GM18517 (cell line): ENCODE measurements around the gene CAMK2N2.
"Not testable (repeated sequence)": the region's sequence is repeated elsewhere in the genome, so short reads cannot be mapped to it uniquely, and the experiment has no call there.

Experiments used
- ATAC-seq: cut with Tn5 transposase; IDR thresholded peaks from one replicate; pipeline ENCODE4 v1.9.1; 2021; ENCODE audit warnings: mild to moderate bottlenecking, moderate library complexity; ENCODE audit not compliant: unreplicated experiment

Gene CAMK2N2

GRCh38 chr3:184275381-184275701, 14.0 kb upstream of the CAMK2N2 start:
- no peak for ATAC-seq

GRCh38 chr3:184272269-184272668, 10.9 kb upstream of the CAMK2N2 start:
- no peak for ATAC-seq

GRCh38 chr3:184267249-184267648, 5.9 kb upstream of the CAMK2N2 start:
- ATAC-seq, result not testable (repeated sequence)

DNA sequence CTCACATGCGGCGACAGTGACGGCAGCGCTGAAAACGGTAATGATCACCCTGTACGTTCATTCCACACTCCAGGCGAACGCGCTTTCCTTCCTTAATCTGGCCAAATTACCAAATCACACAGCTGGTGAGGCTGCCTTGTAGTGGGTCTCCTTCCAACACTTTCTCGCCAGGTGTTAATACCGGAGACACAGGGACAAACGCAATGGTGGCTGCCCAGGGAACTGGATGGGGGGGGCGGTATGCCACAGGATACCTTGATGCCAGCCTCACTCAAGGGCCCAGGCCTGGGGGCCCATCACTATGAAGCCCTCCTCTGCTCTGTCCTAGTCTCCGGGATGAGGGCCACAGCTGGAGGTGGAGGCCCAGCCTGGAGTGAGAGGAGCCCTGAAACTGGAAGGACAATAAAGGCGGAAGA, 1.4 kb upstream of the CAMK2N2 start:
- no peak for ATAC-seq

DNA sequence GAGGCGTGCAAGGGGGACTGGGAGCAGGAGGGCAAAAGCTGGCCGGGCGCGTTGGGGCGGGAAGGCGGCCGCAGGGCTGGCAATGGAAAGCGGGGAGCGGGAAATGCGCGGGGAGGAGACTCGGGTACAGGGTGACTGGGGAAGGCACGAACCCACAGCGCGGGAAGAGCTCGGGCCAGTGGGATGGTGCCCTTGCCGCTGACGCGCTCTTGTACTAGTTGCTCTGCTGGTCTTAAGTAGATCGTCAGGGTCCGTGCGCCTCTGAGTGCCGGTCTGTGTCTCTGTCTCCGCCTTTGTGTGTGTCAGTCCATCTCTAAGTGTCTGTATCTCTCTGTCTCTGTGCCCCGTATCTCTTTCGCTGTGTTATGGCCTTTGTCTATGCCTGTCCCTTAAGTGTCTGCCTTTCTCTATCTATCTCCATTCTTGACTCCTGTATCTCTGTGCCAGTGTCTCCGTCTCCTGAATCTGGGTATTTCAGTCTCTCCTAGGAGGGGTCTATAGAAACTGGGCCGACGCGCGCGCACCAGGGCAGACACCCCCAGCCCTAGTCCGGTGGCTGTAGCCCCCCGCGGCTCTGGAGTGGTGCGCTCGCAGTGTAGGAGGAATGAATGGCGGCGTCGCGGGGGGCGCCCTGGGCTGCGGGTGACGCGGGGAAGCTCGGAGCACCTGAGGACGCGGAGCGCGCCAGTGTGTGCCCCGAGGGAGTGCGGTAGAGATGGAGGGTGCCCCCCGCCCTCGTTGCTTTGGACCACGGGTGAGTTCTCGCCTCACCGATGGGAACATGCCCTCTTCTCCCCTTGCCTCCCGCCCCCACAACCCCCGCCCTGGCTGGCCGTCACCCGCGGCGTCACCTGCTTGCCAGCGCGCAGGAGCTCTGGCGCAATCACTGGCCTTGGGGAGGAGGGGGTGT, 756 bp upstream of the CAMK2N2 start:
- ATAC-seq, result no peak

GRCh38 chr3:184260724-184261269, 556 bp downstream of the CAMK2N2 start:
- no peak for ATAC-seq

DNA sequence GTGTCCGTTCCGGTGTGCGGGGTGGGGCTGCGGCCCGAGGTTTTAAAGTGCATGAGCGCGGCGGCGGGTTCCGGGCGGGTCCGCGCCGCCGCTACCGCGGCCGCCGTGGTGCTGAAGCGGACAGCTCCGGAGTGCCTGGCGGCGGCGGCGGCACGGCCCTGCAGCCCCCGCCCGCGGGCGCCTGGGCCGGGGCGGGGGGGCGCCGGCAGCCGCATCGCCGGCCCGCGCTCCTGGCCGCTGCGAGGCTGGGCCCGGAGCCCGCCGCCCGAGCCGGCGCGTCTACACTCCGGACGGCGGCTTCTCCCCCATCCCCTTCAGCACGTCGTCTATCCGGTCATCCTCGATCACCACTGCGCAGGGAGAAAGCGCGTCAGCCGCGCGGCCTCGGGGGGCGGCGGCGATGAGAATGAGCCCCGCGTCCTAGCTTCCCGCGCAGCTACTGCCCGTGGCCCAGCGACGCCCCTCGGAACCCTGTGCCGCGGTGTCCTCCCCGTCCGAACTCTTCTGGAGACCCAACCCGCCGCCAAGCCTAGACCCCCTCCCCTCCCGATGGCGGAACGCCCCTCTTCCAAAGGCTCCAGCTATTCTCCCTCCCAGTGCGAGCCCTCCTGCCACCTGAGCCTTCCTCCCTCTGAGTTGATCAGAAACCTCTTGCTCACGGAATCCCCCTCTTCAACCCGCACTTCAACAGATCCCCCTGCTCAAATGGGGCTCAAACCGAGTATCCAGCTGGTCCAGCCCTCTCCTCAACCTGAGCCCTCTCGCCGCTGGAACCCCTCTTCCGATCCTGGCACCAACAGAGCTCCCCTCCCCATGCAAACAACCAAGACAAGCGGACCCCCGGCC, 1.3 kb downstream of the CAMK2N2 start:
- ATAC-seq, result no peak

GRCh38 chr3:184259396-184259877, 1.9 kb downstream of the CAMK2N2 start:
- ATAC-seq, result no peak

- no peak for ATAC-seq
Observed at GRCh38 chr3:184258926-184259325, 2.4 kb downstream of the CAMK2N2 start.

DNA sequence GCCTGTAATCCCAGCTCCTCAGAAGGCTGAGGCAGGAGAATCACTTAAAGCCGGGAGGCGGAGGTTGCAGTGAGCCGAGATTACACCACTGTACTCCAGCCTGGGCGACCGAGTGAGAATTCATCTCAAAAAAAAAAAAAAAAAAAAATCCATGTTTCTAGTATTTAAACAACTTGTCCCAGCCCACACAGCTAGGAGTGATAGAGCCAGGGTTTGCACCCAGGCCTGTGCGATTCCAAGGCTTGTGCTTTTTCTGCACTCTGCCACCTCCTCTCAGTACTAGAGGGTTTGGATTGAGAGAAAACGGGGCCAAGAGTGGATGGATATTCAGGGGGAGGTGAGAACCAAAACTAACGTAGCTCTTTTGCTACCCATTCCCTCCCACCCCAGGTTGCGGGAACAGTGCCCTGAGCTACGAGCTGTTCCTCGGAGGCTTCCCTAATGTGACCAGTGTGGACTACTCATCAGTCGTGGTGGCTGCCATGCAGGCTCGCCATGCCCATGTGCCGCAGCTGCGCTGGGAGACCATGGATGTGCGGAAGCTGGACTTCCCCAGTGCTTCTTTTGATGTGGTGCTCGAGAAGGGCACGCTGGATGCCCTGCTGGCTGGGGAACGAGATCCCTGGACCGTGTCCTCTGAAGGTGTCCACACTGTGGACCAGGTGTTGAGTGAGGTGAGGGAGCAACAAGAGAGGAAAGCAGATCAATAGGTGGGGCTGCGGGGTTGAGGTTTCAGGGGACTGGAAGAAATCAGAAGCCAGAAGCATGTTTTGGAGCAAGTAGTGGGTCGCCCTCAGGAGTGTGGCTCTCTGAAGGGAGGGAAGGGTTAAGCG, 4.1 kb downstream of the CAMK2N2 start:
- ATAC-seq, result no peak

DNA sequence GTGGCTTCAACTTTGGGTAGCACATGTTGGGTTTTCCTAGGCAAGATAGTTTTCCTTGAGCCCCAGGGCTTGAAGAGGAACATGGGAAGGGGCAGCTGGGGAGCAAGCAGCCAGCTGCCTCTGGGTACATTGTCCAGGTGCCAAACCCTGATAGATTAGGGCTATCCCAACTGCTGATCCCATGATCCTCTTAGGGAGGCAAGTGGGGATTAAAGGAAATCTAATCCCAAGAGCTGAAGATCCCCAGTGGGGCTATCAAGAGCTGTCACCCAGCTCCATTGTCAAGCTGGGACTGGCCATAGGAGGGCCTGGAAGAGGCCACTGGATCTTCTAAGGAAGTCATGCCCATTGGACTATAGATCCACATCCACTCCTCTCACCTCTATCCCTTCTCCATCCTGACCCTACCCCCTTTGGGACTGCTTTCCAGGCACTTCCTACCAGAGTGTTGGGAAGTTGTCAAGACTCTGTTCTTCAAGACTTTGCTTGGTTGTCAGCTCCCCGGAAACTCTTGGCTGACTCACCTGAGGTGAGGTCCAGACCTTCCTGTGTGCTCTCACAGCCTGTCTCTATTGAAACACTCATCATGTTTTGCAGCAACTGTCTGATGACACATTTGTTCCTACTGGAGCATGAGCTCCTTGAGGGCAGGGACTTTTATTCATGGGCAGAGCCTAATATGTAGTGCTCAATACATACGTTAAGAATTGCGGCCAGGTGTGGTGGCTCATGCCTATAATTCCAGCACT, 5.9 kb downstream of the CAMK2N2 start:
- ATAC-seq, result no peak

- peak; percentile 72 for ATAC-seq
Observed at GRCh38 chr3:184250167-184250828, 11.1 kb downstream of the CAMK2N2 start.

DNA sequence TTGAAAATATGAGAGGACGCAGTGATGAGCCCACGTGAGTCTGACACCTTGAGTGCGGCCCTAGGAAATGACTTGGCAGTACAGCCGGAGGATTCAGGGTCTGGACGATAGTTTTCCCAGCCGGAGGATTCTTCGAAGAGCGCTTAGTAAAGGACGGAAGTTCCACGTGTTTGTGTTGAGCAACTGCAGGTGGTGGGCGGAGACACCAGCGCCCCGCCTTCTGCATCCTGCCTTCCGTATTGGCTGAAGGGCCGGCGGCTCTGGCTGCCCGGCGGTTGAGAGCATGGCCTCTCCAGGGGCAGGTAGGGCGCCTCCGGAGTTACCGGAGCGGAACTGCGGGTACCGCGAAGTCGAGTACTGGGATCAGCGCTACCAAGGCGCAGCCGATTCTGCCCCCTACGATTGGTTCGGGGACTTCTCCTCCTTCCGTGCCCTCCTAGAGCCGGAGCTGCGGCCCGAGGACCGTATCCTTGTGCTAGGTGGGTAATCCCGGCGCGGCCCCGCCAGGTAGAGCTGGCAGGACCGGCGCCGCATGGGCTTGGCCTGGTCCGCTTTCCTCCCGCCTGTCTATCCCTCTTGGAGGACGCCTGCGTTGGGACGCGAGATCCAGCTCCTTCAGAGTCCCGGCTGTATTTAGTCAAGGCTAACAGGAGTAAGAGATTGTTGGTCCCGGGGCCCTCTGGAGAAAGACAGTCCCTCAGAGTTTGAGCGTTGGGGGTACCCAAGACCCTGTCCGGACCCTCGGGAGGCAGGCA, 11.8 kb downstream of the CAMK2N2 start, which contains the start of gene EEF1AKMT4:
Gene EEF1AKMT4 (plus strand): TSS at position 261 of the 755 bp plus-strand sequence. CDS start 23 bp downstream, at position 284.
- peak; percentile 79 for ATAC-seq

DNA sequence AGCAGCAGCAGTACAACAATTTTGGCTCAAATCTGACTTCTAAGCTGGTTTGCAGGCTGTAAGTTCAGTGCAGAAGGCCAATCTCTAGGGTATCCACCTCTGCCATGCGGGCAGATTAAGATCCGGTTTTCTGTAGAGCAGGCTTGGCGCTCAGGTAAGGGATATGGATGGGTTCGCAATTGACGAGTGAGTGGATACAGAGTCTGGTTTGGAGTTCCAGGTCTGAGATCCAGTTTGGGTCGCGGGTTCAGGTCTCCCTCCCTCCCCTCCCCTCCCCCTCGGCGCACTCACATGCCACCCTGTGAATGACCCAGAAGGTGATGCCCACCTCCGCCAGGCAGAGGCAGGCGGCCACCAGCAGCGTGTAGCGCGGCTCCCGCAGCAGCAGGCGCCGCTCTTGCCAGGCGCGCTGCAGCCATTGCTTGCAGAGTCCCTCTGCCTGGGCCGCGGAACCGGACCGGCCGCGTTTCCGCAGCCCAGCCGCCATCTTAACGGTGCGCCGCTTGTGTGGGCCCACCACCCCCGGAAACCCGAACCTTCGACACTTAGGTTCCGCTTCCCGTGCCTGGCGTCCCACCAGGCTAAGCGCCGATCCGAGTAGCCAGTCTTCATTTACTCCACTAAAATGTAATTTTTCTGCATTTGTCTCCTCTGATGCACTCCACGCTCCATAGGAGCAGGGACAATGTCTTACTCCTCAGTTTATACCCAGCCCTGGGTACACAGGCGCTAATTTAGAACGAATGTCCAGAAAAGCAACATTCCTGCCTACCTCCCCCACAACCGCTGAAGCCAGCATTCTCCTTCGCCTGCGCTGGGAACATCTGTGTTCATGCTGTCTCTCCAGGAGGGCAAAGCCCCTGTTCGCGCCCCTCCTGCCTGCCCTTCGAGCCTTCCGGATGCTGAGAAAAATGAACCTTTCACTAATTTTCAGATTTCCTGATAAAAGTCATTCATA, 12.6 kb downstream of the CAMK2N2 start, which contains the start of gene ALG3:
Gene ALG3 (minus strand): TSS at position 509 of the 958 bp plus-strand sequence. CDS start 22 bp downstream, at position 487.
- peak; percentile 50 for ATAC-seq

GRCh38 chr3:184242297-184242685, 19.1 kb downstream of the CAMK2N2 start:
- ATAC-seq, result no peak

DNA sequence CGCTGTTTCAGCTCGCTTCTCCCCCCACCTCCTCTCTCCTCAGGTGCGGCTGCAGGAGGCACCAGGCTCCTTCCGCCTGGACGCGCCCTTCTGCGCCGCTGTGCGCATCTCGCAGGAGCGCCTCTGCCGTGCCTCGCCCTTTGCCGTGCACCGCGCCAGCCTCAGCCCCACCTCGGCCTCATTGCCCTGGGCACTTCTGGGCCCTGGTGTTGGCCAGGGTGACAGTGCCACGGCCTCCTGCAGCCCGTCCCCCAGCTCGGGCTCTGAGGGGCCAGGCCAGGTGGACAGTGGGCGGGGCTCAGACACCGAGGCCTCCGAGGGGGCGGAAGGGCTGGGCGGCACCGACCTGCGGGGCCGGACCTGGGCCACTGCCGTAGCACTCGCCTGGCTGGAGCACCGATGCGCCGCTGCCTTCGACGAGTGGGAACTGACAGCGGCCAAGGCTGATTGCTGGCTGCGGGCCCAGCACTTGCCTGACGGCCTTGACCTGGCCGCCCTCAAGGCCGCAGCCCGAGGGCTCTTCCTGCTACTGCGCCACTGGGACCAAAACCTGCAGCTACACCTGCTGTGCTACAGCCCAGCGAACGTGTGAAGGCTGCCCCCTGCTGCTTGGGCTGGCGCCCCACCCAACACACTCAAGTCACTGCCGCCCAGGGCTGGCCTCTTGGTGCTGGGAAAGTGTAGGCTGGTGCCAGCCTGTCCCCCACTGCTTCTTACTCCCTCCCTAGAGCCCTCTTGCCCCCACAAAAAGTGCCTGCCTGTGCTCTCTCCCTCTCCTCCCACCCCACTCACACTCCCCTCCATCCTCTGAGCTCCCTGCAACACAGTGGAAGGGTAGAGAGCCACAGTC, 19.7 kb downstream of the CAMK2N2 start:
- no peak for ATAC-seq

DNA sequence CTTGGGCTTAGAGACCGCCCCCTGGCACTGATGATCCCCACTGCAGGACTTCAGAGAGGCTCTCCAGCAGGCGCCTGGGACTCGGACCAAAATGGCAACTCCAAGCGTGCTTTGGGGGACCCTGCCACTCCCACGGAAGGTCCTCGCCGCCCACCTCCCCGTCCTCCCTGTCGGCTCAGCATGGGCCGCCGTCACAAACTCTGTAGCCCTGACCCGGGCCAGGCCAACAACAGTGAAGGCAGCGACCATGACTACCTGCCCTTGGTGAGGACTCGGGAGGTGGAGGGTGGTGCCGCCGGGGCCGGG, 20.3 kb downstream of the CAMK2N2 start:
- no peak for ATAC-seq
